CD4-positive, alpha-beta T cell treated with Interleukin-4 for 4 hours (primary cell): ENCODE measurements around the gene THSD8.
A peak's percentile ranks its signal among the peaks of the same experiment; 100 is the strongest.

Experiments used
- DNase-seq: peaks from one replicate; pipeline ENCODE4 v3.0.0-alpha.2; 2020

Gene THSD8

DNA sequence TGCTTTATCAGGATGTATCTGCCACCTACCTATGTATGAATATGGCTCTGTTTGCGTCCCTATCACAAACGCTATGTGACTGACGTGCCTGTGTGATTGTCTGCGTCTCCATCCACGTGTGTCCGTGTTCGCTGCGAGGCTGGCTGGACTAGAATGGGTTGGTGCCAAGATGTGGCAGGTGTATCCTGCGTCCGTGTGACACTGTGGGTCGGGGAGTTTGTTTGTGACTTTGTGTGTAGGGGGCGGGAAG lies 19.8 kb upstream of the THSD8 start:
- DNase-seq, result no peak

DNA sequence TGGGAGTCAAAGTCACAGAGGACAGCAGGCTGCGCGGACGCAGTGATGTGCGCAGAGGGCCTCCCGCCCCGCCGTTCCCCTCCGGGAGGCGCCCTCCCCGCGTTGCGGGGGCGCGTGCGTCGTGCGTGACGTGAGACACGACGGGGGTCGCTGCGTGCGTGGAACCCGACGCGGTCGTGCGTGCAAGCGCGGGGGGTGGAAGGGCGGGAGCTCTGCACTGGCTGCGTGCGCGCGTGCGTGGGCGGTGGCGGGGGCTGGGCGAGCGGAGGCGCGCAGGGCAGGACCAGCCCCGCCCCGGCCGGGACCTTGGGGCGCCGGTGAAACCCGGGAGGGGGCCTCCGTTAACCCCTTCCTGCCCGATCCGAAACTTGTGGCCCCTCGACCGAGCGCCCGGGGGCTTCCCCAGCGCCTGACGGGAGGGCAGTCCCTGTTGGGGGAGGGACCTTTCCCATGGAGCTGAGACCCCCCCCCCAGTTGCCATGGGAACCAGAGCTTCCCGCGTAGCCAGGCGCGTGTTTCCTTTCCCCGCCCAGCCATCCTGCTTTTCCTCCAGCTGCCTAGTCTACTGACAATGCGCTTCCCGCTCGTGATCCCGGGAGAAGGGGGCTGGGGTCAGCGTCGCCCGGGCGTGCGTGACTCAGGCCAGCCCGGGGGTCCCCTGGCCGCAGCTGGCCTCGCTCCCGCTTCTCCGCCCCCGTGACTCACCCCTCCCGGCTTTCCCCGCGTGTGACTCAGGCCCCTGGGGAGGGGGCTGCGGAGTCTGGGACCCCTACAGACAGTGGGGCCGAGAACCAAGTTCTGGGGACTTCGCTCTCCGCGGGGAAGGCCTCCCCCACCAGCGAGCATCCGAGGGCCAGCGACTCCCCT lies 19.2 kb upstream of the THSD8 start:
- DNase-seq, result peak; percentile 94

DNA sequence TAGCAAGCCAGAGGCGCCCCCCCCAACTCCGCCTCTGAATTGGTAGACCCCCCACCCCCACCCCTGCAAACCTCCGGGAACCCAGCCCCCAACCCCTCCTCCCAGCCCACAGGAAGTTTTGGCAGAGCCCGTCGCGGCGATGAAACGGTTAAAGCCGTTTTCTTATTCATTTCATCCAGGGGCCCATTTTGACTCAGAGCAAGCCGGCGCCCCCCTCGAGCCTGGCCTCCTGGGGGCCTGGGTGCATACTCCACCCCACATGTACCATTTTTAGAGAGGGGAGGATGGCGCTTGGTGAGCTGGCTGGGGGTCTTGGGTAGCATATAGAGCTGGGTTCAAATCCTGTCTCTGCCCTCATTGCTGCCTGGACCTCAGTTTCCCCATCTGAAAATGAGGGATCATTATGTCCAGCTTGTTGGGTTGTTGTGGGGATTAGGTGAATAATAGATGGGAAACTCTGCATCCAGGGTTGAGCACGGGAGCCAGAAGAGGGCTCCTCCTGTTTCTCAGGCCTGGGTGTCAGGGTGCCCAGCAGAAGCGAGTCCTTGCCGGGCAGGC lies 18.5 kb upstream of the THSD8 start:
- DNase-seq, result peak; percentile 29

DNA sequence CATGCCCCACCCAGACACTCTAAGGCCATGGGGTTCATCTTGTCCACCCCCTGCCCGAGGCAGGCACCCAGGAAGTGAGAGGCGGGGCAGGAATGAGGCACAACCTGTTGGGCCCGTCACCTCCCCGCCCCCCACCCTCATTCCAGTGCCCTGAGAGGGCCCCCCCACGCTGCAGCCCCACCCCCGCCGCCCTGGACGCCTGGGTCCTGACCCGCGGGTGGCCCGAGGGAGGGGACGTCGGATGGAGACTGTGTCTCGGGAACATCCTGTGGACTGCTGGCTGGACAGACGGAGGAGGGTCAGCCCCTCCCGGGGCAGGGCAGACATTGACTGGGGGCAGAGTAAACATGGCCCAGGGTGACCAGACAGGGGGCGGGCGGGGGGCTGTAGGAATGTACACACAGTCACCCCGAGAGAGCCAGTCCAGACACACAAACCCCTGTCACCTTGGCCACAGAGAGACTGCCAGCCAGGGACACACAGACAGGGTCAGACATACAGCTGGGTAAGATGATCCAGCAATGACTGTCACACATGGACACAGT lies 17.9 kb upstream of the THSD8 start:
- DNase-seq, result no peak

DNA sequence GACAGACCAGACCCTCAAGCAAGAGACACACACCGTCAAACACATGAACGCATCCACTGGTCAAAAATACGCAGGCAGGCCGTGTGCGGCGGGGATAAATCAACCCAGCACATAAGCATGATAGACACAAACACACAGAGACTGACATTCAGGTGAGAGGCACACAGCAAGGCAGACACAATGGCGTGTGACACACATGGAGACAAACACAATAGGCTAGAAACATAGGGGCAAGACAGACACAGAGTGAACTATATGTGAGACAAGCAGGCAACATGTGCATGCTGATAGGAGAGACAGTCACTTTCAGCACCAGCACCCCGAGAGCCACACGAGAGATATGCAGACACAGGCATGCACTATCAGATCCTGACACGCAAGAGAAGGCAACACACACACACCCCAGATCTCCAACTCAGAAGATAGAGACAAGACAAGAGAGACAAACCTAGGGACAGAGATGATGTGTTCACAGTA lies 17.4 kb upstream of the THSD8 start:
- DNase-seq, result peak; percentile 45

DNA sequence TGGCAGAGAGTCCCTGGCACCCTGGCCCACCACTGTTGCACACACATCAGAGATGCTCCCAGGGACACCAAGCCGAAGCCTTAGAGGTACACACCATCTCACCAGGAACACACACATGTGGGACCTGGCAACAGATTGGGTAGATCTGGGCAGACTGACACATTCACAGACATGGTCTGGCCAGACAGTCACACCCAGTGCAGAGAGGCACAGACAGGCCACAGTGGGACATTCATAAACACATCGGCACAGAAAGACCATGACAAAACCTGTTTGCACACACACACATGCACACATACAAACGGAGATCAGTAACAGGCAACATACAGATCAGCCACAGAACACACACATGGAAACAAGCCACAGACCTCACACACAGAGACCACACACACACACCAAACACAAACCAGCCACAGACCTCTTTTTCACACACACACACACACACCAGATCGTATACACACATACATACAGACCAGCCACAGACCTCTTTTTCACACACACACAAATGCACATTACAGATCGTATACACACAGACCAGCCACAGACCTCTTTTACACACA lies 16.9 kb upstream of the THSD8 start:
- peak; percentile 77 for DNase-seq

DNA sequence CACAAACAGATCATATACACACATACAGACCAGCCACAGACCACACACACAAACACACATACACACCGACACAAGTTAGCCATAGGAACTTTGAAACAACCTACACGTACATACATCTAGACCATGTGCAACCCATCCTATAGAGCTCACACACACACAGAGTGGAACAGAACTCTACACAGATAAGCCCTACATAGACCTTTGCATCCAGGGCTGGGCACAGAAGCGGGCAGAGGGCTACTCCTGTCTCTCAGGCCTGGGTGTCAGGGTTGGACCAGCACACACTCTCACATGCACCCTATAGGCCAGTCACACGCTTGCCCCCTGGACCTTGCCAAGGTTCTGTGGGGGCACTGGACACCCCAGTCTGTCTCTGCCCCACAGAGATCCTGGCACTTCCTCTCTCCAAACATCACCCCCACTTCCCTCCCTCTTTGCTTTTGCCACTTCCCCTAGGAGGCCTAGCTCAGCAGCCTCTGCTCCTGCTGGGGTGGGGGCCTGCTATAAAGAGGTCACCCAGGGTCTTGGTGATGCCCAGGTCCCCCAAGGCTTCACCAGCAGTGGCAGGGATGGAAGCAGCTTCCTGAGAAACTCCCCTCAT lies 16.3 kb upstream of the THSD8 start:
- no peak for DNase-seq

DNA sequence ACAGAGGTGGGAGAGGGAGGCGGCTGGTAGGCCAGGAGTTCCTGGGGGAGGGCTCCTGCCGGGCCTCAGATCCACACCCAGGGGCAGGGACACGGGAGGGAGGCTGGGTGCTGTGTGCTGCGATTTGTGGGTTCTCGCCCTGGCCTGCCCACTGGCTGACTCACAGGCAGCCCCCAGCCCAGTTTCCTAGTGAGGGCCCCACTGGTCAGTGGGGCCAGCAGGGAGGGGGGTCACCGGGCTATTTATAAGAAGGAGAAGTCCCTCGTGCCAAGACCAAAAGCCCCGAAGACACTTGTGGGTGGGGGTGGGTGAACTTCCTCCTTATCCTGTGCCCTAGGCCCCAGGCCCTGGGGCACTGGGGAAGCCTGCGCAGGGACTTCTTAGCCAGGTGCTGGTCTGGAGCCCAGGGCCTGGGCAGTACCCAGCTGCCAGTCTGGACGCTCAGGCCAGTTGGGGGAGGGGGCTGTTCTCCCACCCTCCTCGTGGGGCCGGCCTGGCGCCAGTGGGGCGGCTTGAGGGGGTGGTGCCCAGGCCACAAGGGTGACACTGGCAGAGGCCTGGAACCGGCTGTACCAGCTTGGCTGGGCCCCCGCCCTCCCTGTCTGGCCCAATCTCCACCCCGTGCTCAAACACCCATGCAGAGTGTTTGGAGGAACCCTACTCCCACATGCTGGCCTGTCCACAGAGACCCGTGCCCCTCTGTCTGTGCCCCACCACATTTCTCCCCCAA lies 15.6 kb upstream of the THSD8 start:
- DNase-seq, result peak; percentile 38

DNA sequence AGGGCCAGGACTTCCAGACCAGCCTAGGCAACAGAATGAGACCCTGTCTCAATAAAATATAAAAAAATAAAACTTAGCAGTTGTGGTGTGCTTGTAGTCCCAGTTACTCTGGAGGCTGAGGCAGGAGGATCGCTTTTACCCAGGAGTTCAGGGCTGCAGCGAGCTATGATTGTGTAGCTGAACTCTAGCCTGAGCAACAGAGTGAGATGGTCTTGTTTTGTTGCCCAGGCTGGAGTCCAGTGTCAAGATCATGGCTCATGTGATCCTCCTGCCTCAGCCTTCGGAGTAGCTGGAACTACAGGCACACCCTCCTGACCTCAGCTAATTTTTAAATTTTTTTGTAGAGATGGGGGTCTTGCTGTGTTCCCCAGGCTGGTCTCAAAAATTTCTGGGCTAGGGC lies 14.9 kb upstream of the THSD8 start:
- no peak for DNase-seq

DNA sequence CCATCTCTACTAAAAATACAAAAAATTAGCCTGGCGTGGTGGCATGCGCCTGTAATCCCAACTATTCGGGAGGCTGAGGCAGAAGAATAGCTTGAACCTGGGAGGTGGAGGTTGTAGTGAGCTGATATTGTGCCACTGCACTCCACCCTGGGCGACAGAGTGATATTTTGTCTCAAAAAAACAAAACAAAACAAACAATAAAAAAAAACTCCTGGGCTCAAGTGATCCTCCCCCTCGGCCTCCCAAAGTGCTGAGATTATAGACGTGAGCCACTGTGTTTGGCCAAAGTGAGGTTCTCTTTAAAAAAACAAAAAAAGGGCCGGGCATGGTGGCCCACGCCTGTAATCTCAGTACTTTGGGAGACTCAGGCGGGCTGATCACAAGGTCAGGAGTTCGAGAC lies 14.4 kb upstream of the THSD8 start:
- DNase-seq, result no peak

DNA sequence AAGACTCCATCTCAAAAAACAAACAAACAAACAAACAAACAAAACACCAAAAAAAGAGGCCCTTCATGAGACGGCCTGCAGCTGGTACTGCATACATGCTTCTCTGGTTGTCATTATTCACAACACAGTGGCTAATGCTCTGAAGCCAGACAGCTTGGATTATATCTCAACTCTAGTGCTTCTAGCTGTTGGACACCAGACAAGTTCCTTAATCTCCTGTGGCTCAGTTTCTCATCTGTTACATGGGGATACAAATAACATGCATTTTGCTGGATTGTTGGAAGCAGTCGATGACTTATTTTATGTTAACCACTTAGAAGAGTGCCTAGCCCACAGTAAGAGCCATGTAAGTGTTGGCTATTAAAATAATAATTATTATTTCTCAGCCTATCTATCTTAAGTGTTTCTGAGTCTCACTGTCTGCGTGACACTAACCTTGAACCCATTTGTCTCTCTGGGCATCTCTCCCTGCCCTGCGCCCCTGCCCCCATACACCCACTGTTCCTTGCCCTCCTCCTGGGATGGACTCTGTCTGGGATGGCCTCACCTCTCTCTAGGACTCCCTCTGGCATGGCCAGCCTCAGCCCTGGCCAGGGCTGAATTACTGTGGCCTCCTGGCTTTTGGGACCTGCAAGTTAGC lies 13.7 kb upstream of the THSD8 start:
- no peak for DNase-seq

DNA sequence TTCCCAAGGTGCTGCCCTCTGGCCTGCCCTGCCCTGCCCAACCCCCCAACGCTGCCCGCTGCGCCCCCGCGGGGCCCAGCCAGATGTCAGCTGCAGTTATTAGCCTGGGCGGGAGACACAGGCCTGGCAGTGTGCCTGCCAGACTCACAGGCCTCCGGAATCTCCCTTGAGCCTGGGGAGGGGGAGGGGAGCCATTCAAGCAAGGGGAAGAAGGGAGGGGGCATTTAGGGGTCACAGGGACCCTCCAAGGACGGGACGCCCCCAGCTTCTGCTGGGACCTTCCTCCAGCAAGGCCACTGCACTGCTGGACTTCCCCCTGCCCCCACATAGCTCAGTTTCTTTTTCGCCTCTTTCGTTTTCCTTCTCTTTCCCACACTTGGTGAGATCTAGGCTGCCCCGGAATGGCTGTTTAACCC lies 13.2 kb upstream of the THSD8 start:
- DNase-seq, result peak; percentile 63

DNA sequence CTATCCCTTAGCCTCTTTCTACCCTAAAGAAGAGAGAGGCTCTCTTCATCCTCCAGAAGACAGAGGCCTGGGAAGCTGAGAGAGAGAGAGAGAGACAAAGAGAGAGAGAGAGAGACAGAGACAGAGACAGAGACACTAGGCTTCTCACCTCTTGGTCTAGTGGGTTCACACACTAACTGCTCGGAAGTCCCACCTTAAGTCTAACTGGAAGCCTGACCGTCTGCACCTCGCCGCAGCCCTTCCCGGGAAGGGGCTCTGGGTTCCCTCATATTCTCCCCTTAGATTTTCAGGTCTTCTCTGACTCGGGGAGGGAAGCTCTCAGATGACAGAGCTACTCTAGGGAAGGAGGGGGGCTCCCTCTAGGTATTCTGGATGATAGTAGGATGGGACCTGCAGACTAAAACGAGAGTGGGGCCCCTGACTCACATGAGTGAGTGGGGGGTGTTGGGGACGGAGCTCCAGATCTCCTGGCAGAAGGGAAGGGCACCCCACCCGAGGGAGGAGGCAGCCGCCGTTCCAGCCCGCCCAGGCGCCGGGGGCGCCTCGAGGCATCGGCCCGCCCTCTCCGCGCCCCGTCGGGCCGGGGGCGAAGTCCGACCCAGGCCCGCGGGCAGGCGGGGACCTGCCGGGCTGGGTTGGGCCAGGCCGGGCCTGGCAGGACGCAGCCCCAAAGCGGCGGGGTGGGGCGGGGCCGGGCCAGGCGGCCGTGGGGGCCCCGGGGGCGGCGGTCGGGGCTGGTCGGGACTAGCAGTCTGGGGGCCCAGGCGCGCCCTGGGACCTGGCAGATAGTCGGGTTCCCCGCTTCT lies 12.6 kb upstream of the THSD8 start:
- peak; percentile 39 for DNase-seq

DNA sequence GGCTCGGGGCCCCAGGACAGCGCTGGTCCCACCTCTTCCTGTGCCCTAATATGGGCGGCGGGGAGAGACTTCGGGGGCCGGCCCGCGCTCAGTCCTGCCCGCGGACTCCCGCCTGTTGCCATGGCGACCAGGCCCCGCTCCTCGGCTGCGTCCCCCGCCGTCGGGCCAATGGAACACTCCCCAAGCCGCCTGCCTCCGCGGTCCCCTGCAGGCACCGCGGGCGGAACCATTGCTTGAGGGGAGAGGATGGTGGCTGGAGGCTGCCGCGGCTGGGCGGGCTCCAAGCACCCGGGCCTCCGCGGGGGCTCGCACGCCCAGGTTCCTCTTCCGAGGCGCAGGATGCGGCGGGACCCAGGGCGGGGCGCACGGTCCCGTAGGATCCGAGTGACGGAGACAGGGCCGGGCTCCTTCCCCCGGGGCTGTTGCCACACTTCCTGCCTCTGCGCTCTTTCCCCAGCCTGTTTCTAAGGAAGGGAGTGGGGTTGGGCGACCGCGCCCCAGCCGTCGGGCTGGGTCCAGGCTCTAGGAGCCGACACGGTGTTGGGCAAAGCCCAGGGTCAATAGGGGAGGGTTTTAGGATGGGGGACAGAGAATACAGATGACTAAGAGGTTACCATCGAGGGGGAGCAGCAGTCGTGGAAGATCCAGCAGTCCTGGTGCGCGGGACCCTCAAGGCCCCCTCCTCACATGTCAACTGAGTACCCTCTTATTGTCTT lies 11.8 kb upstream of the THSD8 start:
- DNase-seq, result peak; percentile 97

DNA sequence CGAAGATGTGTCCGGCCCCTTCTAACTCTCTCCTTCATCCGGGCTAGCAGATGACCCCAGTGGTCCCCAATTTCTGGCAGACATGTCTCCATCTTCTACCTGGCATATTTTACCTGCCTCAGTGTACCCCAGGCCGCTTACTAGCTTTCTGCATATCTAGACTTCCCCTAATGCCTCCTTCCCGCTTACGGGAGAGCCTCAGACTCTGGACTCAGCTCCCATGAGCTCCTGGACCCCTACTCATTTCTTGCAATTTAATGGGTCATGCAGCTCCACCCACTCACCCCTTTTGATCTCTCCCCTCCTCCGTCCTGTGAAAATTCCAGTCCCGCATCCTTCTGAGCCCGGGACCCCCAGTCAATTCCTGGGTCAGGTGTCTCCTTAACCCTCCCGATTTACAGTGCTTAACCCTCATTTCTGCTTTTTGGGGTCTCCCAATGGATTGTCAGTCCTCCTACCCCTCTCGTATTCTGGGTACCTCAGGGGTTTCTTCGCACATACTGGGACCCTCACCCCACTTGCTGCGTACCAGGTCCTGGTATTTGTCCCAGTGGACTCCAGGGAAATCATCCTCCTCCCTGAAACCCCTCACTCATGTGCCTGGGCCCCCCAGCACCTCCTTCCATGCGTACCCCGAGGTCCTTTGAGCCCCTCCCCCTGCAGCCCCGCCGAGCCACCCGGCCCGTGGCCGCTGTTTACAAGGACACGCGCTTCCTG lies 11.1 kb upstream of the THSD8 start:
- no peak for DNase-seq

DNA sequence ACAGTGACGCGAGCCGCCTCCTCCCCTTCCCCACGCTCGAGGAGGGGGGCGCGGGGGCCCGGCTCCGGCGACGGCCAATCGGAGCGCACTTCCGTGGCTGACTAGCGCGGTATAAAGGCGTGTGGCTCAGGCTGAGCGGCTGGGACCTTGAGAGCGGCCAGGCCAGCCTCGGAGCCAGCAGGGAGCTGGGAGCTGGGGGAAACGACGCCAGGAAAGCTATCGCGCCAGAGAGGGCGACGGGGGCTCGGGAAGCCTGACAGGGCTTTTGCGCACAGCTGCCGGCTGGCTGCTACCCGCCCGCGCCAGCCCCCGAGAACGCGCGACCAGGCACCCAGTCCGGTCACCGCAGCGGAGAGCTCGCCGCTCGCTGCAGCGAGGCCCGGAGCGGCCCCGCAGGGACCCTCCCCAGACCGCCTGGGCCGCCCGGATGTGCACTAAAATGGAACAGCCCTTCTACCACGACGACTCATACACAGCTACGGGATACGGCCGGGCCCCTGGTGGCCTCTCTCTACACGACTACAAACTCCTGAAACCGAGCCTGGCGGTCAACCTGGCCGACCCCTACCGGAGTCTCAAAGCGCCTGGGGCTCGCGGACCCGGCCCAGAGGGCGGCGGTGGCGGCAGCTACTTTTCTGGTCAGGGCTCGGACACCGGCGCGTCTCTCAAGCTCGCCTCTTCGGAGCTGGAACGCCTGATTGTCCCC lies 10.4 kb upstream of the THSD8 start, which contains the start of gene JUNB:
Gene JUNB (plus strand): TSS at position 142 of the 706 bp plus-strand sequence. CDS start 286 bp downstream, at position 428.
- peak; percentile 98 for DNase-seq

DNA sequence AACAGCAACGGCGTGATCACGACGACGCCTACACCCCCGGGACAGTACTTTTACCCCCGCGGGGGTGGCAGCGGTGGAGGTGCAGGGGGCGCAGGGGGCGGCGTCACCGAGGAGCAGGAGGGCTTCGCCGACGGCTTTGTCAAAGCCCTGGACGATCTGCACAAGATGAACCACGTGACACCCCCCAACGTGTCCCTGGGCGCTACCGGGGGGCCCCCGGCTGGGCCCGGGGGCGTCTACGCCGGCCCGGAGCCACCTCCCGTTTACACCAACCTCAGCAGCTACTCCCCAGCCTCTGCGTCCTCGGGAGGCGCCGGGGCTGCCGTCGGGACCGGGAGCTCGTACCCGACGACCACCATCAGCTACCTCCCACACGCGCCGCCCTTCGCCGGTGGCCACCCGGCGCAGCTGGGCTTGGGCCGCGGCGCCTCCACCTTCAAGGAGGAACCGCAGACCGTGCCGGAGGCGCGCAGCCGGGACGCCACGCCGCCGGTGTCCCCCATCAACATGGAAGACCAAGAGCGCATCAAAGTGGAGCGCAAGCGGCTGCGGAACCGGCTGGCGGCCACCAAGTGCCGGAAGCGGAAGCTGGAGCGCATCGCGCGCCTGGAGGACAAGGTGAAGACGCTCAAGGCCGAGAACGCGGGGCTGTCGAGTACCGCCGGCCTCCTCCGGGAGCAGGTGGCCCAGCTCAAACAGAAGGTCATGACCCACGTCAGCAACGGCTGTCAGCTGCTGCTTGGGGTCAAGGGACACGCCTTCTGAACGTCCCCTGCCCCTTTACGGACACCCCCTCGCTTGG lies 9.6 kb upstream of the THSD8 start:
- DNase-seq, result peak; percentile 73

DNA sequence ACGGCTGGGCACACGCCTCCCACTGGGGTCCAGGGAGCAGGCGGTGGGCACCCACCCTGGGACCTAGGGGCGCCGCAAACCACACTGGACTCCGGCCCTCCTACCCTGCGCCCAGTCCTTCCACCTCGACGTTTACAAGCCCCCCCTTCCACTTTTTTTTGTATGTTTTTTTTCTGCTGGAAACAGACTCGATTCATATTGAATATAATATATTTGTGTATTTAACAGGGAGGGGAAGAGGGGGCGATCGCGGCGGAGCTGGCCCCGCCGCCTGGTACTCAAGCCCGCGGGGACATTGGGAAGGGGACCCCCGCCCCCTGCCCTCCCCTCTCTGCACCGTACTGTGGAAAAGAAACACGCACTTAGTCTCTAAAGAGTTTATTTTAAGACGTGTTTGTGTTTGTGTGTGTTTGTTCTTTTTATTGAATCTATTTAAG lies 9.0 kb upstream of the THSD8 start:
- DNase-seq, result no peak
